GM12891 (cell line): ENCODE results near the gene SNX1.

Experiments used
- POLR2A ChIP-seq: IDR thresholded peaks from 2 replicates; pipeline ENCODE4 v1.6.1; 2011; ENCODE audit warnings: low read depth, low read length, control low read depth
- POLR2AphosphoS5 ChIP-seq: IDR thresholded peaks from 2 replicates; pipeline ENCODE4 v1.6.1; 2011; ENCODE audit warnings: low read depth, low read length, control low read depth
- SPI1 ChIP-seq: IDR thresholded peaks from 2 replicates; pipeline ENCODE4 v1.6.1; 2011; ENCODE audit warnings: low read depth, low read length, control low read depth

DNA sequence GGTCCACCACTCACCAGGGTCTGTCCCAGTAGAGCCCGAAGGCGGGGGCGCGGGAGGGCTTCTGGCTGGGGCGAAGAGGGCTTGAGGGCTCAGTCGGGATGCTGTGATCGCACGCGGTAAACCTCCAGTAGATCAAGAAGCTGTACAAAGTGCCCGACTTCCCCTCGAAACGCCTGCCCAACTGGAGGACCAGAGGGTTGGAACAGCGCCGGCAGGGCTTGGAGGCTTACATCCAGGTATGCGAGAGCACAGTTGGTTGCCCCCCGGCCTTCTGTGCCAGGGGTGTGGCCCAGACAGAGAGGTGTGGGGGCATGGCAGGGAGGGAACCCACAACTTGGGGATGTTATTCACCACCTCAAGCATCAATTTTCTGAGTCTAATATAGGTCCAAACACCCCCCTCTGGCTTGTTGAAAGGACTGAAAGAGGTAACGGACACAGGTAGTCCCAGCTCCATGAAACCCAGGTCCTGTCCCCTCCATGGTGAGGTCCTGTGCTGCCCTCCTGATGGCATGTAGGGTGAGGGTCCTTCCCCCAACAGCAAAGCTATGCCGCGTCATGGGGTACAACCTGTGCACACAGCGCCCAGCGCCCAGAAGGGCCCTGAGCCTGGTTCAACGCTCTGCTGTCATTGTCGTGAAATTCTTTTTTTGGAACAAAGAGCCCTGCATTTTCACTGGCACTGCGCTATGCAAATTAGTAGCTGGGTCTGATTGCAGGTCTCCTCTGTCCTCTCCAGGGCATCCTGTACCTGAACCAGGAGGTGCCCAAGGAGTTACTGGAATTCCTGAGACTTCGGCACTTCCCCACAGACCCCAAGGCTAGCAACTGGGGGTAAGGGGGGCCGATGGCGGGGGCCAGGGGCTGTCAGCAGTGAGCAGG lies 57.0 kb downstream of the SNX1 start:
- TF ChIP-seq POLR2A (no peak), SPI1 (no peak), POLR2AphosphoS5 (no peak)
